ENCODE data around the gene CLEC20A. TPM values are rescaled to one million over a fixed set of nuclear protein-coding genes. Genes with fewer than 3 reads are reported as not detected.

CLEC20A gene
- total and polyA plus RNA-seq, 9 of the 15 experiments (the other 6 are each of a cell fraction or from before 2014, with no cell fraction given), result not detected

DNA sequence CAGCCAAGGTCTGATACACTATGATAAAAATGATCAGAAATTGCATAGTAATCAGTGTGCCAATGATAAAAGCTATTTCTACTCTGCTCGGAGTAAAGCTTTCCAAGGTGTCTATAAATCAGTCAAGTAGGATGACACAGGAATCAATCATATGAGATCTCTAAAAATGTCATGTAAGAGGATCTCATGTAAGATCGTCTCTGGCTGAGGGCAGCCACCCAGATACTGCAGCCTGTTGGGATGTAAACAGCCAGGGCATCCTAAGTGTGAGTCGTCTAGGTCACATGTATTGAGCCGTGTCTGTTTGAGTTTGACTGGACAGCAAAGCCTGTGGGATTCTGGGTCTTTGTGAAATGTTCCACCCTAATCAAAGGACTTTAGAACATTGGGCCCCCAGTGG, 13.4 kb upstream of the CLEC20A start:
- no peak overlapping the region for H2AFZ ChIP-seq (ENCODE audit: low read depth, low read length)
- intact Hi-C loops (cut with micrococcal nuclease), result no loop called here
- DNase-seq (ENCODE audit: extremely low read depth in 1 of 4, low spot score in 3 of 4) (no peak), ATAC-seq (no peak), FAIRE-seq (no peak)
- no peaks in the 10 kb centered on the region for H3K36me3 ChIP-seq (ENCODE audit: control insufficient read depth, insufficient read depth, low read length)
- no TSS peak for BruUV-seq (replicated peaks)
- in situ Hi-C loops (cut with MboI), result loop anchor here (5.0 kb wide), 1 partner anchor 198 kb away; no protein-coding TSS in a partner anchor
- TF ChIP-seq, protein P1, sequence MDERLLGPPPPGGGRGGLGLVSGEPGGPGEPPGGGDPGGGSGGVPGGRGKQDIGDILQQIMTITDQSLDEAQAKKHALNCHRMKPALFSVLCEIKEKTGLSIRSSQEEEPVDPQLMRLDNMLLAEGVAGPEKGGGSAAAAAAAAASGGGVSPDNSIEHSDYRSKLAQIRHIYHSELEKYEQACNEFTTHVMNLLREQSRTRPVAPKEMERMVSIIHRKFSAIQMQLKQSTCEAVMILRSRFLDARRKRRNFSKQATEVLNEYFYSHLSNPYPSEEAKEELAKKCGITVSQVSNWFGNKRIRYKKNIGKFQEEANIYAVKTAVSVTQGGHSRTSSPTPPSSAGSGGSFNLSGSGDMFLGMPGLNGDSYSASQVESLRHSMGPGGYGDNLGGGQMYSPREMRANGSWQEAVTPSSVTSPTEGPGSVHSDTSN (CRISPR knock-in tag; IDR thresholded peaks at IDR 0.05; ENCODE audit: low read depth), result no peak
- TF ChIP-seq, protein P1 (tag; conservative IDR thresholded peaks at IDR 0.05; ENCODE audit: low read depth), result peak; percentile 73
- TF ChIP-seq MEIS2 (IDR thresholded peaks at IDR 0.05; ENCODE audit: partially characterized antibody), result peak; percentile 79
- TF ChIP-seq, protein P2, sequence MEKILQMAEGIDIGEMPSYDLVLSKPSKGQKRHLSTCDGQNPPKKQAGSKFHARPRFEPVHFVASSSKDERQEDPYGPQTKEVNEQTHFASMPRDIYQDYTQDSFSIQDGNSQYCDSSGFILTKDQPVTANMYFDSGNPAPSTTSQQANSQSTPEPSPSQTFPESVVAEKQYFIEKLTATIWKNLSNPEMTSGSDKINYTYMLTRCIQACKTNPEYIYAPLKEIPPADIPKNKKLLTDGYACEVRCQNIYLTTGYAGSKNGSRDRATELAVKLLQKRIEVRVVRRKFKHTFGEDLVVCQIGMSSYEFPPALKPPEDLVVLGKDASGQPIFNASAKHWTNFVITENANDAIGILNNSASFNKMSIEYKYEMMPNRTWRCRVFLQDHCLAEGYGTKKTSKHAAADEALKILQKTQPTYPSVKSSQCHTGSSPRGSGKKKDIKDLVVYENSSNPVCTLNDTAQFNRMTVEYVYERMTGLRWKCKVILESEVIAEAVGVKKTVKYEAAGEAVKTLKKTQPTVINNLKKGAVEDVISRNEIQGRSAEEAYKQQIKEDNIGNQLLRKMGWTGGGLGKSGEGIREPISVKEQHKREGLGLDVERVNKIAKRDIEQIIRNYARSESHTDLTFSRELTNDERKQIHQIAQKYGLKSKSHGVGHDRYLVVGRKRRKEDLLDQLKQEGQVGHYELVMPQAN (IDR thresholded peaks at IDR 0.05; ENCODE audit: borderline replicate concordance), result no peak
- no peak for TF ChIP-seq ZNF224 (CRISPR knock-in tag; IDR thresholded peaks at IDR 0.05)
- H3K4me3 ChIP-seq, result no peak overlapping the region
- no peaks in the 10 kb centered on the region for H3K9me1 ChIP-seq (ENCODE audit: control insufficient read depth, insufficient read depth, low read length)
- H3K27ac ChIP-seq (ENCODE audit: extremely low read depth, low read depth, low read length), result no peak overlapping the region
- no peaks in the 10 kb centered on the region for H3K9me3 ChIP-seq (replicated peaks; ENCODE audit: control insufficient read depth, insufficient read depth, low read depth, low read length)
- 4% methylated on average over 4 of the region's 4 CpGs for WGBS (ENCODE audit: insufficient coverage, low coverage, missing lambda C conversion rate)
- ChIA-PET POLR2A (interaction anchor here (0.6 kb wide), 2 partner anchors 23 kb away, joined by 3 to 4 read pairs; no protein-coding TSS in a partner anchor), CTCF (ENCODE audit: low intra/inter-chr PET ratio) (no interaction called here)
- peaks cover 0 to 12% of the 10 kb centered on the region in 2 experiments; a peak in 1 of 5 replicates for H3K27me3 ChIP-seq (ENCODE audit: control insufficient read depth in 2 of 2, insufficient read depth in 2 of 2, low read length in 2 of 2)
- no peak overlapping the region for H3K4me2 ChIP-seq (ENCODE audit: insufficient read depth, low read length)
- H3K9ac ChIP-seq (ENCODE audit: insufficient read depth in 1 of 2, low read depth in 2 of 2, low read length in 2 of 2), result no peak overlapping the region
- H3K79me2 ChIP-seq (ENCODE audit: control insufficient read depth, insufficient read depth, low read length), result no peaks in the 10 kb centered on the region
- no peaks in the 10 kb centered on the region for H4K20me1 ChIP-seq (replicated peaks; ENCODE audit: control insufficient read depth, insufficient read depth, low read length)
- peaks cover 4 to 8% of the 10 kb centered on the region in 2 experiments; a peak in 2 of 5 replicates for H3K4me1 ChIP-seq (replicated peaks in 1 of 2; ENCODE audit: control insufficient read depth in 2 of 2, insufficient read depth in 2 of 2, low read length in 2 of 2)

All from K562 (cell line).